Rectal smooth muscle tissue (tissue), 1 donor: Measurements from ENCODE around the gene TMEM255B.
A peak's percentile ranks its signal among the peaks of the same experiment; 100 is the strongest.
"Not testable (repeated sequence)": the region's sequence is repeated elsewhere in the genome, so short reads cannot be mapped to it uniquely, and the experiment has no call there.

Experiments
- H3K27ac ChIP-seq: one replicate; pipeline ENCODE4 v1.7.0; 2013; ENCODE audit warnings: low read depth, low read length, inconsistent platforms
- H3K27me3 ChIP-seq: one replicate; pipeline ENCODE4 v1.7.0; 2013; ENCODE audit warnings: low read length; ENCODE audit not compliant: control insufficient read depth, insufficient read depth
- H3K36me3 ChIP-seq: one replicate; pipeline ENCODE4 v1.7.0; 2013; ENCODE audit warnings: low read length; ENCODE audit not compliant: control insufficient read depth, insufficient read depth
- H3K4me1 ChIP-seq: one replicate; pipeline ENCODE4 v1.7.0; 2013; ENCODE audit warnings: low read length; ENCODE audit not compliant: control insufficient read depth, insufficient read depth
- H3K4me3 ChIP-seq: one replicate; pipeline ENCODE4 v1.7.0; 2013; ENCODE audit warnings: low read length
- H3K9ac ChIP-seq: one replicate; pipeline ENCODE4 v1.7.0; 2013; ENCODE audit warnings: low read length

The TMEM255B gene

DNA sequence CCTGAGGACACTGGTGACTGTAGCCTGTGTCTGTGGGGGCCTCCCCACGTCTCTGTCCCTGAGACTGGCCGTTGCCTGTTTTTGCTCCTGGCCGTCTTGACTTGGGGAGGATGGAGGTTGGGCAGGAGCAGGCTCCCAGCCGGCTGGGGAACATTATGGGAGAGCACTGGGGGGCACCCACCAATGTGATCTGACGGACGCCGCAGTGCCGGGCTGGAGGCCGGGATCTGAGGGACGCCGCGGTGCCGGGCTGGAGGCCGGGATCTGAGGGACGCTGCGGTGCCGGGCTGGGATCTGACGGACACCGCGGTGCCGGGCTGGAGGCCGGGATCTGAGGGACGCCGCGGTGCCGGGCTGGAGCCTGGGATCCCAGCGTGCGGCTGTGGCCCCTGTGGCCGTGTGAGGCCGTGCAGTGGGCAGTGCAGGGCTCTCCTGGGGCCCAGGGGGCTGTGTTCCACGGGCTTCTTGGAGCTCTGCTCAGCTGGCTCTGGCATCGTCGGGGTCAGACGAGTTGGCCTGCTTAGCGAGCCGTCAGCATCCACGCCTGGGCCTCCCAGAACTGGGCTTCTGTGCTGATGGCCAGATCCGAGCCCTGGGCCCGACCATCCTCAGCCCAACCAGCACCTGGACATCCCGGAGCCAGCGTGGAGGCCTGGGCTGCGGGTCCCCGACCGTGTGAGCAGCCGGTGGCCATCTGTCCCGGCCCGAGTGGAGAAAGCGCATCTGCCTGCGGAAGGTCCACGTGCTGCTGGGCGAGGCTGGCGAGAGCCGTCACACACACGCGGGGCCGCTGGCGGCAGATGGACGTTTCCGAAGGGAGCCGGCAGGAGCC lies 59.0 kb downstream of the TMEM255B start:
- H3K36me3 ChIP-seq = no peaks in the 10 kb centered on the region
- H3K27ac ChIP-seq = no peak overlapping the region
- H3K4me3 ChIP-seq = no peak overlapping the region
- H3K9ac ChIP-seq = no peak overlapping the region
- no peaks in the 10 kb centered on the region for H3K27me3 ChIP-seq
- H3K4me1 ChIP-seq = peaks cover 22% of the 10 kb centered on the region

DNA sequence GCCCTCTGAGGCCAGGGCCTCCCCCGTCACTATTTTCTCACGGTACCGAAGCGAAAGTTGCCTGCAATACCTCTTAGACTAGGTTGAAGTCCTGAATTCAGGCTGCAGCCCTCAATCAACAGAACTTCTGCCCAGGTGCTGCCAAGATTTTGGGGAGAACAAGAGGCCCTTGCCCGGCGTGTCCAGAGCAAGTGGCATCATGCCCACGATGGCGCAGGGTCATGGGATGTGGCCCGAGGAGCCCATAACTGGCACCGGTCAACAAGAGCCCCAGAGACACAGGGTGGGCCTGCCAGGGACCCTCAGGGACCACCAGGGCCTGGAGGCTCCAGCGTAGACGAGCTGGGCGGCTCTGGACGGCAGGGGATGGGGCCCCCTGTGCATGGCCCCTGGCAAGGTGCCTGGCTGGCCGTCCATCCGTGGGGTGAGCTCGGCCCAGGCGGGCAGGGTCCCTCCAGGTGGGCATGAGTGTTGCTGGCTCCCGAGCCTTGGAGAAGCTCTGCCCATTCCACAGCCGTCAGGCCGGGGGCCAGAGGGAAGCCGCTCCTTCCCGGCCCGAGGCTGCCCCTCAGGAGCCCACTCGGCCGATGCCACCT lies 59.8 kb downstream of the TMEM255B start:
- Histone ChIP-seq H3K36me3 (no peaks in the 10 kb centered on the region), H3K4me1 (peaks cover 22% of the 10 kb centered on the region), H3K9ac (no peak overlapping the region), H3K27ac (no peak overlapping the region), H3K4me3 (no peak overlapping the region), H3K27me3 (no peaks in the 10 kb centered on the region)

DNA sequence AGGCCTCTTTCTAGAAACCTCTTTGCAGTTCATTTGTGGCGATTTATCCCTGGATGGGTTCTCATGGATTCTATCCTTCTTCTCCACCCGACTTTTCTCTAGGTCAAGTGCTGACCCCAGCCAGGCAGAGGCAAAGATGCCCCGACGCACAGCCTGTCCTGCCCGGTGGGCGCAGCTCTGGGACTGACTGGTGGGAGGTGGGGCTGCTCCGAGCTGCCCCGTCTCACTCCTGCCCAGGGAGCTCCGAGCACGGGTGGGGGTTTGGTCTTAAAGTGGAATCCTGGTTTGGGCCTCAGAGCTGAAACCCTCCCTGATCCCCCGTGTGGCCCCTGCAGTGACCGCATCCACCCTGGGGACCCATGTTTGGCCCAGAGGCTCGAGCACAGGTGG lies 60.3 kb downstream of the TMEM255B start:
- Histone ChIP-seq H3K27me3 (no peaks in the 10 kb centered on the region), H3K36me3 (no peaks in the 10 kb centered on the region), H3K9ac (no peak overlapping the region), H3K27ac (no peak overlapping the region), H3K4me1 (peaks cover 22% of the 10 kb centered on the region), H3K4me3 (no peak overlapping the region)

DNA sequence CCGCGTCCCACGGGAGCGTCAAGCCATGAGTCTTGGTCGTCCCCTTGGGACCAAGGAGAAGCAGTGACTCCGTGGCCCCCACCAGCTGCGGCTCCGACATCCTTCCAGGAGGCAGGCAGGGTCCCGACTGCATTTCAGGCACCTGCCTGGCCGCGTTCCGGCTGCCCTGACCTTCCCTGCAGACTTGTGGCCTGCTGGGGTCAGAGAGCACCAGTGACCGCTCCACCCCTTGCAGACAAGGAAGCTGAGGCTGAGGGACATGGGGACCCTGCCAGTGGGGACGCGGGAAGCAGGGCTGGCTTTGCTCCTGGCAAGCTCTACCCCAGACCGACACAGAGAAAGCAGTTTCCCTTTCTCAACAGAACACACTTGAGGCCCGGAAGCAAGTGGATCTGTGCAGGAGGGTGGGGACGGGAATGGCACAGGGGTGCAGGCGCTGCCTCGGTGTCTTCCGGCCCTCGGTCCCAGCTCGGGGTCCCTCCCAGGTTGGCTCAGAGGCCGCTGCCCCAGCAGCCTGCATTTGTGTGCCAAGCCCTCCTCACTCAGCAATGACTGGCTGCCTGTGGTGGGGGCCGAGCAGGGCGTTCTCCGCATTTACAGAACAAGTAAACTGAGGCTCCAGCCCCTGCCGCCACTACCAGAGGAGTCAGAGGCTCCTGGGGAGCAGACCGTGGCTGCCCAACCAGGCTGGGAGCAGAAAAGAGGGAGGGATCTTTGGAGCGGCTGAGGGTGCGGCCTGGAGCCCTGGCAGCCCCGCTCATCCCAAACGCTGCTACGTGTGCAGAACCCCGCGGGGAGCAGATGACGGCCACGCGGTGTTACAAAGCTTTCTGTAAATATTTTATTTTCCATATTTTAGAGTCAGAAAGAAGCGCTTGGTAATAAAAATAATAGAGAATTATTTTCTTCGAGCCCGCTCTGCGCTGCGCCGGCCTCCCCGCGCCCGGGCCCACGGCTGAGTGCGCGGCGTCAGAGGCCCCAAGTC lies 61.0 kb downstream of the TMEM255B start:
- Histone ChIP-seq H3K4me3 (no peak overlapping the region), H3K36me3 (no peaks in the 10 kb centered on the region), H3K27me3 (no peaks in the 10 kb centered on the region), H3K4me1 (peaks cover 22% of the 10 kb centered on the region), H3K27ac (peak overlapping the region; percentile 82), H3K9ac (no peak overlapping the region)

DNA sequence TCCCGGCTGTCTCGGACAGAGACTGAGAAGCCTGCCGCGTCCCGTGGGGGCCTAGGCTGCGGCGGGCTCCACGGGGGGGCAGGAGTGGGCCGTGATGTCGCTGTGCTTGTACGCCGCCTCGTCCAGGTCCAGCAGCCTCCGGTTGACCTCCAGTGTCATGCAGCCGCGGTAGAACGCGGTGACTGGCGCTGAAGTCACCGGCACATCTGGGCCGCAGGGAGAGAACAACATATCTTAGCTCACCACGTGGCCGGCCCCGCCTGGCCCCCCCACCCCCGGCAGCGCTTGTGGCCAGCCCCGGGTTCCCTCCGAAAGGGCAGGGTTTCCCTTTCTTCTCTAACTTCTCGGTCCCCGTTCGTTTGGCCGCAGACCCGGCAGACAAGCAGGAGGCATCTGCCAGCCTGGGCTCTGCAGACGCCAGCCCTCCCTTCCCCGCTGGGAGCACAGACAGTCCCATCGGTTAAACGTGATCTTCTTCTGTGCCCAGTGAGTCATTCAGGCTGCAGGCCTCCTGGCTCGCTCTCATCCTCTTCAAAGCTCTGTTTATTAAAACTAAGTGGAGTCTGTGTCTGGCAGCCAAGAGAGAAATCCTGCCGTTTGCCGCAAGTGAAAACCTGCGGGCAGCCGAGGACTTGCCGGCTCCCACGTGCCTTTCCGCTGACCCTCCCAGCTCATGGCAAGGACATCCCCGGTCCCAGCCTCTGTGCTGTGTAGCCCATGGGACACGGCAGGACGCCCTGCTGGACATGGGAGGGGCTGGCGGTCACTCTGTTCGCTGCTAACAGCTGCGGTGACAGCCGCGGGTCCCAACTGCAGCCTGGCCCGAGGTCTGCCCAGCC lies 62.0 kb downstream of the TMEM255B start:
- no peaks in the 10 kb centered on the region for H3K36me3 ChIP-seq
- no peaks in the 10 kb centered on the region for H3K27me3 ChIP-seq
- peak overlapping the region; percentile 82 for H3K27ac ChIP-seq
- H3K4me3 ChIP-seq = peak overlapping the region; percentile 53
- no peak overlapping the region for H3K9ac ChIP-seq
- peaks cover 19% of the 10 kb centered on the region for H3K4me1 ChIP-seq

DNA sequence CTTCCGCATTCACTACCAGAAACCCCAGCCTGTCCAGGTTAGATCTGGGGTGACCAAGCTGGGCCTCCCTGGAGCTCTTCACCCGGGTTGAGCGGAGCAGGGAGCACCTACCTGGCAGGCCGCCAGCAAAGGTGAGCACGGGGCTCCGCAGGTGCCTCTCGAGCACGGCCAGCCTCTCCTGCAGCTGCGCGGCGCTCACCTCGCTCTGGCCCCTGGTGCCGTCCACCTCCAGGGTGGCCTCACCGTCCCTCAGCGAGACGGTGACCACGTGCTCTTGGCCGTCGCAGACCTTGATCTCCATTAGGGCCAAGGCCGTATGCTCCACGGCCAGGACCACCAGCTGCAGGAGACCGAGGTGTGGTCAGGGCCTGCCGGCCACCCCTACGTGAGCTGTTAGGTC lies 62.8 kb downstream of the TMEM255B start:
- H3K9ac ChIP-seq = no peak overlapping the region
- H3K27me3 ChIP-seq = no peaks in the 10 kb centered on the region
- peaks cover 19% of the 10 kb centered on the region for H3K4me1 ChIP-seq
- H3K4me3 ChIP-seq = peak overlapping the region; percentile 53
- peaks cover 1% of the 10 kb centered on the region for H3K36me3 ChIP-seq
- H3K27ac ChIP-seq = peak overlapping the region; percentile 82

DNA sequence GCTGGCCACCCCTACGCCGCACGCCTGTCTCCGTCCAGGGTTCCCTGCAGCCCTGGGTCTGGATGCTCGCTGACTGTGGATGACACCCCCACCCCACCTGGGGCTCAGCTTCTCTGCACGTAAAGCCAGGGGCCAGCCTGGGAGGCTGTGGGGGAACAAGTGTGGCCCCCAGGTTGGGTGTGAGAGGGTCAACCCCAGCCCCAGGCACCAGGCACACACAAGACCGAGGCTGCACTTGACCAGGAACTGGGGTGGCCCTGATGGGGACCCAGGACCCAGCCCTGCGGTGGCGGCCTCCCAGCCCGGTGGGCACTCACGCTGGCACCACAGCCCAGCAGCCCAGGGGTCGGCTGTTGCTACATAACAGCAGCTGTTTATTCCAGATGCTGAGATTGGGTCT lies 63.2 kb downstream of the TMEM255B start:
- Histone ChIP-seq H3K4me1 (peaks cover 19% of the 10 kb centered on the region), H3K27ac (no peak overlapping the region), H3K36me3 (peaks cover 3% of the 10 kb centered on the region), H3K4me3 (no peak overlapping the region), H3K27me3 (no peaks in the 10 kb centered on the region), H3K9ac (no peak overlapping the region)

DNA sequence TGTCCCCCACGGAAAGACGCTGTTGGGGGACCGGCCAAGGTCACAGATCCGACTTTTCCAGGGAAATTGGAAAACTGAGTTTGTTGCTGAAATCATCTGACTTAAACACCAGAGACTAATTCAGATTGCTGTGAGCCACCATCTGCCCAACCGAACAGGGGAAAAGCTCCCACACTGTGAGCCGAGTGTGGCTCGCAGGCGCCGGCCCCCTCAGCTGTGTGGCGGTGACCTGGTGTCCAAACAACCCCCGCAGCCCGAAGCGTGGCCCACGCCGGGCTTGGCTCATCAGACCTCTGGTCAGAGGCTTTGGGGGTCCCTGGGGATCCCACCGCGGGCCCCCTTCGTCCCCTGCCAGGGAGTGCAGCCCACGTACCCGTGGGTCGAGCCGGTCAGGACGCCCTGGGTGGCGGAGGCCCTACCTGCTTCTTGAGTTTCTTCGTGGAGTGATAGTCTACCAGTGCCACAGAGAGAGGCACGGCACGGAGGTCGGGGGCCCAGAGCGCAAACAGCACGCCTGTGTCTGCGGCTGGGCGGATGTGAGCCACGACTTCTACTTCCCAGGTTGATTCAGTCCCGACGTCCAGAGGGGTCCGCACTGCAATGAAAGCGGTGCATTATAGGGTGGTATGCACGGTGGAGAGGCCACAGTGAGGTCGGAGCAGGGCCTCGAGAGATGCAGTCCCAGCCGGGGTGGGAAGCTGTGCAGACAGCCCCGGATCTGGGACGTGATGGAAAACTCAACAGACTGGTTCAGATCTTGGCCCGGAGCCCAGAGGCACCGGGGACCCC lies 64.1 kb downstream of the TMEM255B start:
- Histone ChIP-seq H3K4me3 (no peak overlapping the region), H3K9ac (no peak overlapping the region), H3K27me3 (no peaks in the 10 kb centered on the region), H3K27ac (no peak overlapping the region), H3K4me1 (peaks cover 19% of the 10 kb centered on the region), H3K36me3 (peaks cover 3% of the 10 kb centered on the region)

DNA sequence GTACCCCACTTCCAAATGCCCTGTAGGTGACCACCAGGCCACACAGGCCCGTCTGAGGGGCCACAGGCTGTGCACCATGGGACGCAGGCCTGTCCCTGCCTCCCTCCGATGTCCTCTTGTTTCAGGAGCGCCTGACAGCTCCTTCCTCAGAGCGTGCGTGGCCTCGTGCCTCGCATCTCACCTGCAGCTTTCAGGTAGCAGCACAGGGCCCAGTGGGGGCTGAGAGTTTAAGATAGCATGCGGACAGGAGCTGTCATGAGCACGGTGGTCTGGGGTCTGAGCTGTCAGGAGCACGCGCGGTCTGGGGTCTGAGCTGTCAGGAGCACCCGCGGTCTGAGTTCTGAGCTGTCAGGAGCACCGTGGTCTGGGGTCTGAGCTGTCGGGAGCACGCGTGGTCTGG lies 64.7 kb downstream of the TMEM255B start:
- Histone ChIP-seq H3K9ac (no peak overlapping the region), H3K36me3 (peaks cover 3% of the 10 kb centered on the region), H3K27me3 (no peaks in the 10 kb centered on the region), H3K4me3 (no peak overlapping the region), H3K27ac (no peak overlapping the region), H3K4me1 (peaks cover 19% of the 10 kb centered on the region)

DNA sequence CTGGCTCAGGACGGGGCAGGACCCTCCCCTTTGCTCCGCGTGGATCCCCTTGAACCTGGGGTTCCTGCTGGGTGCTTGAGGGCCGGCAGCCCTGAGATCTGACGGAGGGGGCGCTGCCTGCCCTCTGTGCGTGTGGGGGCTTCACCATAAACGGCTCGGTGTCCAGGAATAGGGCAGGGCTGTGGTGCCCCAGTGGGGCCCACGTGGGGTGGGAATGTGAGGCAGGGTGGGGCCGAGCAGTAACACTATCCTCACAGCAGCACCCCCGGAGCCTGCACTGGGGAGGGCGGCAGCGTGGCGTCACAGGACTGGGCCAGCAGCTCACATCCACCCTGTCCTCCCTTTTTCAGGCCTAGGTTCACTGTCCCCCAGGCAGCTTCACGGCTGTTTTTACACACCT lies 66.8 kb downstream of the TMEM255B start:
- H3K9ac ChIP-seq = no peak overlapping the region
- H3K27ac ChIP-seq = no peak overlapping the region
- no peaks in the 10 kb centered on the region for H3K27me3 ChIP-seq
- H3K36me3 ChIP-seq = peaks cover 3% of the 10 kb centered on the region
- H3K4me3 ChIP-seq = no peak overlapping the region
- peaks cover 10% of the 10 kb centered on the region for H3K4me1 ChIP-seq

DNA sequence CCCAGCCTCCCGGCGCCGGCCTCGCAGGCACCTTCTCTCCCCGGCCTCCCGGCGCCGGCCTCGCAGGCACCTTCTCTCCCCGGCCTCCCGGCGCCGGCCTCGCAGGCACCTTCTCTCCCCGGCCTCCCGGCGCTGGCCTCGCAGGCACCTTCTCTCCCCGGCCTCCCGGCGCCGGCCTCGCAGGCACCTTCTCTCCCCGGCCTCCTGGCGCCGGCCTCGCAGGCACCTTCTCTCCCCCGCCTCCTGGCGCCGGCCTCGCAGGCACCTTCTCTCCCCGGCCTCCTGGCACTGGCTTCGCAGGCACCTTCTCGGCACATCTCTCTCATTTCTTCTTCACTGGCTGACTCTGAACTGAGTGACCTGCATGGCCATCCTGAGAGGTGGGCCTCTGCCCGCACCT lies 67.4 kb downstream of the TMEM255B start:
- not testable (repeated sequence) for H3K36me3 ChIP-seq, H3K4me3 ChIP-seq, H3K27me3 ChIP-seq, H3K9ac ChIP-seq, H3K4me1 ChIP-seq, H3K27ac ChIP-seq
